ENCODE measurements around the gene ULBP2.
"Not testable (repeated sequence)": the region's sequence is repeated elsewhere in the genome, so short reads cannot be mapped to it uniquely, and the experiment has no call there.

Gene ULBP2

GRCh38 chr6:149923327-149923986, 18.4 kb upstream of the ULBP2 start:
- peak overlapping the region; percentile 52 for H3K4me3 ChIP-seq (ENCODE audit: low read depth, low read length)
- no peaks in the 10 kb centered on the region for H3K36me3 ChIP-seq (ENCODE audit: control insufficient read depth, insufficient read depth, low read length)
- H3K27me3 ChIP-seq (ENCODE audit: control insufficient read depth, insufficient read depth, low read length): peaks cover 82% of the 10 kb centered on the region
- no peak overlapping the region for H3K9ac ChIP-seq (ENCODE audit: low read depth, low read length)
- no peaks in the 10 kb centered on the region for H3K4me1 ChIP-seq (ENCODE audit: control insufficient read depth, insufficient read depth, low read length)
- no peaks in the 10 kb centered on the region for H3K9me3 ChIP-seq (ENCODE audit: control insufficient read depth, insufficient read depth, low read length)

- peaks cover 80% of the 10 kb centered on the region for H3K27me3 ChIP-seq (ENCODE audit: control insufficient read depth, insufficient read depth, low read length)
- no peaks in the 10 kb centered on the region for H3K9me3 ChIP-seq (ENCODE audit: control insufficient read depth, insufficient read depth, low read length)
- no peak overlapping the region for H3K9ac ChIP-seq (ENCODE audit: low read depth, low read length)
- H3K4me3 ChIP-seq (ENCODE audit: low read depth, low read length): peak overlapping the region; percentile 71
- H3K36me3 ChIP-seq (ENCODE audit: control insufficient read depth, insufficient read depth, low read length): no peaks in the 10 kb centered on the region
- no peaks in the 10 kb centered on the region for H3K4me1 ChIP-seq (ENCODE audit: control insufficient read depth, insufficient read depth, low read length)
These were observed 17.4 kb upstream of the ULBP2 start for GRCh38 chr6:149924206-149924932.

GRCh38 chr6:149924933-149925252, 16.9 kb upstream of the ULBP2 start:
- H3K4me3 ChIP-seq (ENCODE audit: low read depth, low read length): peak overlapping the region; percentile 71
- no peak overlapping the region for H3K9ac ChIP-seq (ENCODE audit: low read depth, low read length)
- no peaks in the 10 kb centered on the region for H3K4me1 ChIP-seq (ENCODE audit: control insufficient read depth, insufficient read depth, low read length)
- no peaks in the 10 kb centered on the region for H3K9me3 ChIP-seq (ENCODE audit: control insufficient read depth, insufficient read depth, low read length)
- H3K36me3 ChIP-seq (ENCODE audit: control insufficient read depth, insufficient read depth, low read length): no peaks in the 10 kb centered on the region
- H3K27me3 ChIP-seq (ENCODE audit: control insufficient read depth, insufficient read depth, low read length): peaks cover 80% of the 10 kb centered on the region

GRCh38 chr6:149925253-149925973, 16.4 kb upstream of the ULBP2 start:
- Histone ChIP-seq H3K4me1 (ENCODE audit: control insufficient read depth, insufficient read depth, low read length) (no peaks in the 10 kb centered on the region), H3K4me3 (ENCODE audit: low read depth, low read length) (peak overlapping the region; percentile 71), H3K36me3 (ENCODE audit: control insufficient read depth, insufficient read depth, low read length) (no peaks in the 10 kb centered on the region), H3K27me3 (ENCODE audit: control insufficient read depth, insufficient read depth, low read length) (peaks cover 78% of the 10 kb centered on the region), H3K9me3 (ENCODE audit: control insufficient read depth, insufficient read depth, low read length) (no peaks in the 10 kb centered on the region), H3K9ac (ENCODE audit: low read depth, low read length) (no peak overlapping the region)

GRCh38 chr6:149925974-149926777, 15.6 kb upstream of the ULBP2 start:
- H3K27me3 ChIP-seq (ENCODE audit: control insufficient read depth, insufficient read depth, low read length): peaks cover 77% of the 10 kb centered on the region
- no peaks in the 10 kb centered on the region for H3K36me3 ChIP-seq (ENCODE audit: control insufficient read depth, insufficient read depth, low read length)
- H3K4me3 ChIP-seq (ENCODE audit: low read depth, low read length): peak overlapping the region; percentile 71
- H3K9ac ChIP-seq (ENCODE audit: low read depth, low read length): no peak overlapping the region
- no peaks in the 10 kb centered on the region for H3K9me3 ChIP-seq (ENCODE audit: control insufficient read depth, insufficient read depth, low read length)
- H3K4me1 ChIP-seq (ENCODE audit: control insufficient read depth, insufficient read depth, low read length): no peaks in the 10 kb centered on the region

- peaks cover 76% of the 10 kb centered on the region for H3K27me3 ChIP-seq (ENCODE audit: control insufficient read depth, insufficient read depth, low read length)
- H3K9ac ChIP-seq (ENCODE audit: low read depth, low read length); H3K4me1 ChIP-seq (ENCODE audit: control insufficient read depth, insufficient read depth, low read length); H3K36me3 ChIP-seq (ENCODE audit: control insufficient read depth, insufficient read depth, low read length); H3K4me3 ChIP-seq (ENCODE audit: low read depth, low read length); H3K9me3 ChIP-seq (ENCODE audit: control insufficient read depth, insufficient read depth, low read length): not testable (repeated sequence)
These were observed 14.8 kb upstream of the ULBP2 start for GRCh38 chr6:149927025-149927424.

- no peaks in the 10 kb centered on the region for H3K36me3 ChIP-seq (ENCODE audit: control insufficient read depth, insufficient read depth, low read length)
- H3K9ac ChIP-seq (ENCODE audit: low read depth, low read length): no peak overlapping the region
- no peaks in the 10 kb centered on the region for H3K4me1 ChIP-seq (ENCODE audit: control insufficient read depth, insufficient read depth, low read length)
- H3K27me3 ChIP-seq (ENCODE audit: control insufficient read depth, insufficient read depth, low read length): peaks cover 69% of the 10 kb centered on the region
- no peaks in the 10 kb centered on the region for H3K9me3 ChIP-seq (ENCODE audit: control insufficient read depth, insufficient read depth, low read length)
- H3K4me3 ChIP-seq (ENCODE audit: low read depth, low read length): no peak overlapping the region
These were observed 12.4 kb upstream of the ULBP2 start for GRCh38 chr6:149929422-149929821.

- Histone ChIP-seq H3K4me1 (ENCODE audit: control insufficient read depth, insufficient read depth, low read length) (no peaks in the 10 kb centered on the region), H3K27me3 (ENCODE audit: control insufficient read depth, insufficient read depth, low read length) (peaks cover 70% of the 10 kb centered on the region), H3K9me3 (ENCODE audit: control insufficient read depth, insufficient read depth, low read length) (no peaks in the 10 kb centered on the region)
These were observed 10.3 kb upstream of the ULBP2 start for GRCh38 chr6:149931501-149931900.

GRCh38 chr6:149933036-149933435, 8.8 kb upstream of the ULBP2 start:
- no peak overlapping the region for H3K4me3 ChIP-seq (ENCODE audit: low read depth, low read length)
- H3K36me3 ChIP-seq (ENCODE audit: control insufficient read depth, insufficient read depth, low read length): no peaks in the 10 kb centered on the region
- H3K4me1 ChIP-seq (ENCODE audit: control insufficient read depth, insufficient read depth, low read length): no peaks in the 10 kb centered on the region
- H3K9me3 ChIP-seq (ENCODE audit: control insufficient read depth, insufficient read depth, low read length): no peaks in the 10 kb centered on the region
- H3K27me3 ChIP-seq (ENCODE audit: control insufficient read depth, insufficient read depth, low read length): peaks cover 81% of the 10 kb centered on the region
- no peak overlapping the region for H3K9ac ChIP-seq (ENCODE audit: low read depth, low read length)

More at GRCh38 chr6:149931501-149931900, 10.3 kb upstream of the ULBP2 start:
- Histone ChIP-seq H3K9ac (ENCODE audit: low read depth, low read length) (no peak overlapping the region), H3K4me3 (ENCODE audit: low read depth, low read length) (no peak overlapping the region), H3K36me3 (ENCODE audit: control insufficient read depth, insufficient read depth, low read length) (no peaks in the 10 kb centered on the region)

- H3K9me3 ChIP-seq (ENCODE audit: control insufficient read depth, insufficient read depth, low read length): no peaks in the 10 kb centered on the region
- H3K27me3 ChIP-seq (ENCODE audit: control insufficient read depth, insufficient read depth, low read length): peaks cover 84% of the 10 kb centered on the region
- H3K36me3 ChIP-seq (ENCODE audit: control insufficient read depth, insufficient read depth, low read length): no peaks in the 10 kb centered on the region
- no peak overlapping the region for H3K4me3 ChIP-seq (ENCODE audit: low read depth, low read length)
- no peak overlapping the region for H3K9ac ChIP-seq (ENCODE audit: low read depth, low read length)
- no peaks in the 10 kb centered on the region for H3K4me1 ChIP-seq (ENCODE audit: control insufficient read depth, insufficient read depth, low read length)
These were observed 8.4 kb upstream of the ULBP2 start for GRCh38 chr6:149933461-149933860.

GRCh38 chr6:149934249-149935156, 7.3 kb upstream of the ULBP2 start:
- H3K36me3 ChIP-seq (ENCODE audit: control insufficient read depth, insufficient read depth, low read length): no peaks in the 10 kb centered on the region
- no peaks in the 10 kb centered on the region for H3K4me1 ChIP-seq (ENCODE audit: control insufficient read depth, insufficient read depth, low read length)
- H3K9ac ChIP-seq (ENCODE audit: low read depth, low read length): no peak overlapping the region
- no peak overlapping the region for H3K4me3 ChIP-seq (ENCODE audit: low read depth, low read length)
- H3K9me3 ChIP-seq (ENCODE audit: control insufficient read depth, insufficient read depth, low read length): no peaks in the 10 kb centered on the region
- peaks cover 87% of the 10 kb centered on the region for H3K27me3 ChIP-seq (ENCODE audit: control insufficient read depth, insufficient read depth, low read length)
